ENCODE results near the gene RCOR2. TPM values are rescaled to one million over a fixed set of nuclear protein-coding genes. Genes with fewer than 3 reads are reported as not detected.
A peak's percentile ranks its signal among the peaks of the same experiment; 100 is the strongest.

RCOR2 gene
- total and polyA plus RNA-seq, 2 donors (not counting 1 experiment from before 2014, with no cell fraction given), result not detected

DNA sequence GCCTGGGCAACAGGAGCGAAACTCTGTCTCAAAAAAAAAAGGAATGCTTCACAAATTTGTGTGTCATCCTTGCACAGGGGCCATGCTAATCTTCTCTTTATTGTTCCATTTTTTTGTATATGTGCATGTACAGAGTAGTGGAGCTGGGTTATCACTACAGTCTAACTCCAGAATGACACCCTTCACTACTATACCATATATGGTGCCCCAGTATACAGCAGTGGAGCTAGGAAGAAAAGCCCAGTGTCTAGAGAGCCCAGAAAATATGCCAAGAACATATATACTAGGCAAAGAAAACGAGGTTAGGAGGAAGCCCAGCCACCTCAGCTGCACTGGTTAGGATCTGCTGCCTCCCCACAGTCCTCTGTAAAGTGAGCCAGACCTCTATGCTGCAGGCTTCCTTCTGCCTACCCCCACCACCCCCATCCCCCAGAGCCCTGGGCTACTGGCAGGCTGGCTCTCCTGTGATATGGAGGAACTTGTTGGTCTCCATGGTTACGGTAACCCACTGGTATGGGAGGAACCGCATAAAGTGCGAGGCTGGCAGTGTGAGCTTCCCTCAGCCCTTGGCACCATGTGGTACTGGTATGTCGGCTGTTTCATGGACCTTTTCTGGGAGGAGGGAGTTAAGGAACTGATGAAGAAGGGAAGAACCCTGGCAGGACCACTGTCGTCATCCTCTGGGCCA is 34.3 kb downstream of the RCOR2 start:
- ChIA-PET POLR2A (interaction anchor here (0.5 kb wide), 1 partner anchor 24 kb away, joined by 4 read pairs; no protein-coding TSS in a partner anchor), CTCF (interaction anchor here (0.9 to 1.7 kb wide), 3 partner anchors 14 to 63 kb away, joined by 3 to 4 read pairs (median 3); no protein-coding TSS in a partner anchor)
- peak overlapping the region in 1 of 2 donors; percentile 69 for H3K27ac ChIP-seq (ENCODE audit: low read length in 2 of 2)
- ATAC-seq (ENCODE audit: low read depth), result peak; percentile 90
- H3K27me3 ChIP-seq (replicated peaks in 1 of 4; ENCODE audit: control extremely low read depth in 1 of 4, control insufficient read depth in 3 of 4, insufficient read depth in 4 of 4, low read length in 3 of 4), result no peaks in the 10 kb centered on the region
- no peak overlapping the region for H3K4me3 ChIP-seq (ENCODE audit: control extremely low read depth in 1 of 5, extremely low read depth in 1 of 5, insufficient read depth in 1 of 5, low read depth in 2 of 5, low read length in 4 of 5)
- H3K4me1 Mint-ChIP-seq, result peaks cover 63% of the 10 kb centered on the region
- no peak overlapping the region for H2AFZ ChIP-seq (ENCODE audit: insufficient read depth, low read depth, low read length, poor library complexity, severe bottlenecking)
- 43% methylated on average over 3 of the region's 7 CpGs for WGBS (ENCODE audit: insufficient coverage)
- H3K4me1 ChIP-seq (ENCODE audit: control insufficient read depth in 2 of 2, insufficient read depth in 2 of 2, low read length in 2 of 2), result peaks cover 27 to 36% of the 10 kb centered on the region in 2 donors
- intact Hi-C loops (cut with micrococcal nuclease), result loop anchor here (10.0 kb wide), 1 partner anchor 92 kb away; the partner anchor contains the start of gene COX8A
- H3K4me3 Mint-ChIP-seq, result no peak overlapping the region
- no peak overlapping the region for H3K9ac ChIP-seq (ENCODE audit: low read length)
- H3K36me3 ChIP-seq (replicated peaks in 1 of 2; ENCODE audit: control extremely low read depth in 1 of 2, control insufficient read depth in 1 of 2, extremely low read depth in 1 of 2, insufficient read depth in 2 of 2, low read length in 1 of 2), result peaks cover 0 to 23% of the 10 kb centered on the region in 2 experiments
- peaks cover 93% of the 10 kb centered on the region for H4K20me1 ChIP-seq (ENCODE audit: control insufficient read depth, insufficient read depth, low read length, poor library complexity, severe bottlenecking)
- H3K79me2 ChIP-seq (ENCODE audit: control insufficient read depth, insufficient read depth, low read length), result peaks cover 95% of the 10 kb centered on the region
- H3K4me2 ChIP-seq (replicated peaks; ENCODE audit: low read depth, low read length, poor library complexity, severe bottlenecking), result peak overlapping the region; percentile 37
- H3K9me3 ChIP-seq (ENCODE audit: control extremely low read depth in 1 of 3, control insufficient read depth in 2 of 3, insufficient read depth in 1 of 3, low read length in 2 of 3), result no peaks in the 10 kb centered on the region
- peak; percentile 65 for DNase-seq
- TF ChIP-seq CTCF (IDR thresholded peaks at IDR 0.05), result no peak
- no peak for TF ChIP-seq EZH2 (IDR thresholded peaks at IDR 0.05; ENCODE audit: borderline replicate concordance, insufficient read depth, low read depth, low read length, poor library complexity, severe bottlenecking)
- no peaks in the 10 kb centered on the region for H3K9me3 Mint-ChIP-seq (ENCODE audit: insufficient read depth)
- H3K27ac Mint-ChIP-seq, result peak overlapping the region; percentile 81
- H3K27me3 Mint-ChIP-seq, result no peaks in the 10 kb centered on the region

- 75% methylated on average over 3 of the region's 3 CpGs for WGBS (ENCODE audit: insufficient coverage)
- no peak overlapping the region for H3K9ac ChIP-seq (ENCODE audit: low read length)
- no peak overlapping the region for H3K4me2 ChIP-seq (replicated peaks; ENCODE audit: low read depth, low read length, poor library complexity, severe bottlenecking)
- H3K36me3 ChIP-seq (replicated peaks in 1 of 2; ENCODE audit: control extremely low read depth in 1 of 2, control insufficient read depth in 1 of 2, extremely low read depth in 1 of 2, insufficient read depth in 2 of 2, low read length in 1 of 2), result peaks cover 0 to 28% of the 10 kb centered on the region in 2 experiments
- H3K27ac ChIP-seq (ENCODE audit: low read length in 2 of 2), result peak overlapping the region in 1 of 2 donors; percentile 6
- H2AFZ ChIP-seq (ENCODE audit: insufficient read depth, low read depth, low read length, poor library complexity, severe bottlenecking), result no peak overlapping the region
- intact Hi-C loops (cut with micrococcal nuclease), result loop anchor here (10.0 kb wide), 1 partner anchor 94 kb away; the partner anchor contains the start of gene COX8A
- peaks cover 100% of the 10 kb centered on the region for H4K20me1 ChIP-seq (ENCODE audit: control insufficient read depth, insufficient read depth, low read length, poor library complexity, severe bottlenecking)
- H3K4me1 ChIP-seq (ENCODE audit: control insufficient read depth in 2 of 2, insufficient read depth in 2 of 2, low read length in 2 of 2), result peaks cover 19 to 24% of the 10 kb centered on the region in 2 donors
- H3K27me3 ChIP-seq (replicated peaks in 1 of 4; ENCODE audit: control extremely low read depth in 1 of 4, control insufficient read depth in 3 of 4, insufficient read depth in 4 of 4, low read length in 3 of 4), result no peaks in the 10 kb centered on the region
- TF ChIP-seq EZH2 (IDR thresholded peaks at IDR 0.05; ENCODE audit: borderline replicate concordance, insufficient read depth, low read depth, low read length, poor library complexity, severe bottlenecking) (no peak), CTCF (IDR thresholded peaks at IDR 0.05) (no peak)
- peaks cover 58% of the 10 kb centered on the region for H3K4me1 Mint-ChIP-seq
- CTCF ChIA-PET, result no interaction called here
- H3K27me3 Mint-ChIP-seq, result no peaks in the 10 kb centered on the region
- H3K79me2 ChIP-seq (ENCODE audit: control insufficient read depth, insufficient read depth, low read length), result peaks cover 96% of the 10 kb centered on the region
- DNase-seq (no peak), ATAC-seq (ENCODE audit: low read depth) (no peak)
- no peak overlapping the region for H3K4me3 ChIP-seq (ENCODE audit: control extremely low read depth in 1 of 5, extremely low read depth in 1 of 5, insufficient read depth in 1 of 5, low read depth in 2 of 5, low read length in 4 of 5)
- H3K27ac Mint-ChIP-seq, result peak overlapping the region; percentile 54
- no peak overlapping the region for H3K4me3 Mint-ChIP-seq
- no peaks in the 10 kb centered on the region for H3K9me3 Mint-ChIP-seq (ENCODE audit: insufficient read depth)
- POLR2A ChIA-PET, result no interaction called here
- H3K9me3 ChIP-seq (ENCODE audit: control extremely low read depth in 1 of 3, control insufficient read depth in 2 of 3, insufficient read depth in 1 of 3, low read length in 2 of 3), result no peaks in the 10 kb centered on the region
These were observed 36.6 kb downstream of the RCOR2 start for GRCh38 chr11:63880403-63880790.
